NCI-H2107 treated with DMSO at 0.1 percent for 48 hours (cell line): ENCODE data around the gene ADISSP.

ENCODE experiments used
- DNase-seq: peaks from one replicate; lab custom pipeline; 2025; ENCODE audit not compliant: unreplicated experiment; lab: John Stamatoyannopoulos, UW

ADISSP gene

DNA sequence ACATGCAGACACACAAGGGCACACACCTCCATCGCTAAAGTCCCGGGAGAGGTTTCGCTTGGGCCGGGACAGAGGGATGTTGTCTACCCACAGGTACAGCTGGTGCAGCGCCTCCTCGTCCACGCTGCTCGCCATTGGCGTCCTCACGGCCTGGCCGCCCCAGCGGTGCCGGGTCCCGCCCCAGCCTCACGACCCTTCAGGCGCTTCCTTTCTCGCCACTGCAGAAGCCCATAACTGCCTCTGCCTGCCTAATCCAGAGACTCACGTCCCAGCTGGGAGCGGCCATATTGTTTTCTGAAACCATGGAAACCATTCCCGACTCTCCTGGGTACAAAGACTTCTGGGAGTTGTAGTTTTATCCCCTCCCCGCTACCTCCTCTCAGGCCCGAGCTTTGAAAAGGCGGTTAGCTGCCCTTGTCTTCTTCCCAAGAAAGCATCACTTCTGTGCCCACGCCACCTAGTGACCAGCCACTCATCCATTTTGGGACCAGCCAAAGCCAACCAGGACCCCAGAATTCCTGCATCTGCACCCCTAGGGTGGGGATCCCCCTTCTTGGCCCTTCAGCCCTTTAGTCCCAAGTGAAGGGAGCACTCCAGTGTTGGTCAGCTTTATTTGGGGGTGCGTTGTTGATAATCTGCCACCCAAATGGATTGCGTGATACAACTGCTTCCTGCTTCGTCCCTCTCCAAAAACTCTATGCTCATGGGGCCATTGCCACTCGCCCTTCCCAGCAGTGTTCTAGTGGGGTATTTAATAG is 13.8 kb upstream of the ADISSP start, which contains the start of gene SPEF1:
Gene SPEF1, minus strand, starts transcription at position 296 of the 758 bp plus-strand sequence. Its CDS starts 161 bp downstream, at position 135.
- peak; percentile 46 for DNase-seq

DNA sequence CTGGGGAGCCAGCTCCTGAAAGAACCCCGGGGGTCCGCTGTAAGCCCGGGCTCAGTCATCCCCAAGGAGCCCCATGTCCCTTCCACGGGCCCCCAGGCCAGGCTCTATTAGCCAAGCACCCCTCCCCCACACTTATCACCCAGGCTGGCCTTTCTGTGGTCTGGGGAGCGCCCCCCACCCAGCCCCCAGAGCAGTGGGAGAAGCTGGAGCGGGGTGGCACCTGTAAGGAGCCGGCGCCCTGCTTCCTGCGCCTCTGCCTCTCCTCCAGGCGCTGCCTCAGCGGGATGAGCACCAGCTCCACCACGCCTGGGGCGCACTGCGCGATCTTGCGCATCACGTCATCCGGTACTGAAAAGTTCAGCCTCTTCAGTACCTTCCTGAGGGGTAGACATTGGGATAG is 11.4 kb upstream of the ADISSP start:
- no peak for DNase-seq

DNA sequence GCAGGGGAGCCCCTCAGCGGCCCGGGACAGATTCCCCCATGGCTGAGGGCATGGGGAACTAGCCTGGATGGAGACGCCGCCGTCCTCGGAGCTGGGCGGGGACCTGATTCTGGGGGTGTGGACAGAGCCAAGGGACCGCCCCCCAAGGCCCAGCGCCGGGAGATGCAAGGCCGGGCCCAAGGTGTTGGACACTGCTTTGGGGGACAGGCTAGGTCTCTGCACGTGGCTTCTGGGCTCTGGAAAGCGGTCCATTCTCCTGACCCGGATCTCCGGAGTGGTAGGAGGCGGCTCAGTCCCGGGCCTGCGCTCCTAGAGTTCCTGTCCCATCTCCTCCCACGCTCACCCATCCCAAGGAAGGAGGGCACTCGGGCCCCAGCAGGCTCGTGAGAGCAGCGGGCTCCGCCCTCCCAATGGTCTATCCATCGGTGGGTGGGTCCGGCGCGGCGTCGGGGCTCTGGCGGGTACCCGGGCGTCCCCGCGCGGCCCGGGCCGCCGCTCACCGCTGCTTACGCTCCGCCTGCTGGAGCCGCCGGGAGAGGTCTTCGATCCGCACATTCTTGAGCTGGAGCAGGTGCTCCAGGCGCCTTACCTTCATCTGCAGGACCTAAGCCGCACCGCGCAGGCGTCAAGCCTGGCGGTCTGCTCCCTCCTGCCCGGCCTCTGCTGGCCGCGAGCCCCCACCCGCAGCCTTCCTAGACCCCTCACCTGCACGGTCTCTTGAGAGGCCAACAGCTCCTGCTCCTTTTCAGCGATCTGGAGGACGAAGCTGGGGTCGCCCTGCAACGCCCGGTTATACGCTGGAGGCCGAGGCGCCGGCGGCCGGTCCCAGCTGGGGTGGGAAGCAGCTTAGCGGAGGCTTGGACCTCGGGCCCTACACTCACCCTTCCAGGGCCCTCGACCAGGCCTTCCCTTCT is 10.4 kb upstream of the ADISSP start:
- DNase-seq: no peak

DNA sequence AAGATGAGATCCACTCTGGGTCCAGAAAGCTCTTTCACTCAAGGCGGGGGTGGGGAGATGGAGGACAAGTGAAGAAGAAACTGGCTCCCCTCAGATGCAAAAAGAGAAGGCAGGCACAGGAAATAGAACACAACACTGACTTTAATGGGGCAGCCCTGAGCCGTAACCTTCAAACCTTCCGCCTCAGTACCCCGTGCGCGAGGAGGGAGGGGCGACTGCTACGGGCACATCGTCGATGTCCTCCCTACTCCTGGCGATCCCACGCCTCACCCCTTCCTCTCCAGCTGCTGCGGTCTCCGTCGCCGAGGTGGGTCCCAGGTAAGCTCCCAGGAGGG is 9.8 kb upstream of the ADISSP start:
- no peak for DNase-seq

DNA sequence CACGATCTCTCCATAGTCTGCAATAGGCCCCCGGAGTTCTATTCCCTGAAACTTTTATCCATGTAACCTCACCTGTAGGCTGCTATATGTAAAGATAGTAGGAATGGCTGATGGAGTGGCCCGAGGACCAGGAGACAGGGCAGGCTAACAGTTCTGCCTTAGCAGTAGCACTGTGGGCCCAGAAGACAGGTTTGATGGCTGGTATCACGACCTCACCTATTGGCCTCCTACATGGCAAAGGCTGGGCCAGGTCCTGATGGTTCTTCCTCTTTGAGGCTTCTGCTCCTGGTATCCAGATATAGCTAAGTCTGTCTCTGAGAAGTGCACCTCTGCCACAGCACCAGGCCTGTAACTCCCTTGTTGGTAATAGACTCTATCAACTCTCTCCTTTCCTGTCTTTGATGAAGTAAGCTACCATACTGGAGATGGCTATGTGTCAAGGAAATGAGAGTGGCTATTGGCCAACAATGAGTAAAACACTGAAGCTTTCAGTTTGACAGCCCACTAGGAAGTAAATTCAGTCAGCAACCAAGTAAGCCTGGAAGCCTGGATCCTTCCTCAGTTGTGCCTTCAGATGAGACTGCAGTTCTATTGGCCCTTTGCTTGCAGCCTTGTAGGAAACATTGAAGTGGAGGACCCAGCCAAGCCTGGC is 8.0 kb upstream of the ADISSP start:
- DNase-seq: no peak

DNA sequence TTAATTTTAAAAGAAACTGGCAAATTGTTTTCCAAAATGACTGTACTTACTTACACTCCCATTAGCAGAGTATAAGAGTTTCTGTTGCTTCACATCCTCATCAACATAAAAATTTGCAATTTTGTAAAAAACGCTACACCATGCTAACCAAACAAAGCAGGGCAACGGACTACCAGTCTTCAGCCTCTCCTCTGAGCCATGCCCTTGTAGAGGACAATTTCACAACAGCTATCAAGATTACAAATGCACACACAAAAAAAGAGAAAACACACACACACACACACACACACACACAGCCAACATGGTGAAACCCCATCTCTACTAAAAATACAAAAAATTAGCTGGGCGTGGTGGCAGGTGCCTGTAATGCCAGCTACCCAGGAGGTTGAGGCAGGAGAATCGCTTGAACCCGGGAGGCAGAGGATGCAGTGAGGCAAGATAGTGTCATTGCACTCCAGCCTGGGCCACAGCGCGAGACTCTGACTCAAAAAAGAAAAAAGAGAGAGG is 4.1 kb upstream of the ADISSP start:
- DNase-seq: no peak

DNA sequence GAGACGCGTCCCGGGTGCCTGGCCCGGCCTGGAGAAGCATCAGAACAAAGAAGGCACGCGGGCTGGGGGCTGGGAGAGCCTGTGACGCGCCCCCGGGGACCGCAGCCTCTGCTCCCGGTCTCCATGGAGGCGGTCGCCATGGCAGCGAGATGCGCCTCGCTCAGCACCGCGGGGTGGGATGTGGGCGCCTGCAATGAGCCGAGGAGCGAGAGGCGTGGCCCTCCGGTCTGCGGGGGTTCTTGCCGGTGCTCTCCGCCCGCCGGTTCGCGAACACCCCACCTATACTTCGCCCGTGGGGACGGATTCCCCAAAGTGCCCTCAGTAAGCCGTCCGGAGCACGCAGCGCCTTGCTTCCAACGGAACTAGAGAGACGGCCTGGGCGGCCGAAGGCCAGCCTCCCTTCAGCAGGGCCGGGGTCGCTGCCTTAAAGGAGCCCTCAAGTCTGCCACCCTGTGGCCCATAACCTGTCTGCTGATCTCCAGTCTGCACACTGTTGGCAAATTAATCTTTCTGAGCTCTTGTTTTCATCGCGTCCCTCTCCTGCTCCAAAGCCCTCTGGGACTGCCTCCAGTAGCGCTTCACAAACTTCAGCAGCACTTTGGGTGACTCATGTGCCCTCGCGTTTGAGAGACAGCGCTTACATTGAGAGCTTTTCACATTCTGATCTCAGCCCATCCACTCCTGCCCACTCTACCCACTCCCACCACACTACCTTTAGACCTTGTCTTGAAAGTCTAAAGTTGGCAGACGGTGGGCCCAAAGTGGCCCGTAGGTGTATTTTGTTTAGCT is 983 bp upstream of the ADISSP start:
- DNase-seq: peak; percentile 33

DNA sequence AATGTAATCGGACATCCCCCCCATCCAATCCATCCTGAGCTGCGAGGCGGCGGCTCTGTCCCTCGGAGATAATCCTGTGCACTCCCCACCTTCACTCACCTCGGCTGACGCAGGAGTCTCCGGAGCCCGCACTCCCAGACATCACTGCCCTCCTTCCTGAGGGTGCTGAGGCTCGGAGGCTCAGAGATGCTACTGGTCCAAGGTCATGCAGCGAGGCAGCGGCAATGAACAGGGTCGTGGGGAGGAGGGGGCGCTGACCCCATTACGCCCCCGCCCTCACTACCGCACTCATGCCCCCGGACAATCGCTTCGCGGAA is 485 bp downstream of the ADISSP start:
- DNase-seq: no peak

DNA sequence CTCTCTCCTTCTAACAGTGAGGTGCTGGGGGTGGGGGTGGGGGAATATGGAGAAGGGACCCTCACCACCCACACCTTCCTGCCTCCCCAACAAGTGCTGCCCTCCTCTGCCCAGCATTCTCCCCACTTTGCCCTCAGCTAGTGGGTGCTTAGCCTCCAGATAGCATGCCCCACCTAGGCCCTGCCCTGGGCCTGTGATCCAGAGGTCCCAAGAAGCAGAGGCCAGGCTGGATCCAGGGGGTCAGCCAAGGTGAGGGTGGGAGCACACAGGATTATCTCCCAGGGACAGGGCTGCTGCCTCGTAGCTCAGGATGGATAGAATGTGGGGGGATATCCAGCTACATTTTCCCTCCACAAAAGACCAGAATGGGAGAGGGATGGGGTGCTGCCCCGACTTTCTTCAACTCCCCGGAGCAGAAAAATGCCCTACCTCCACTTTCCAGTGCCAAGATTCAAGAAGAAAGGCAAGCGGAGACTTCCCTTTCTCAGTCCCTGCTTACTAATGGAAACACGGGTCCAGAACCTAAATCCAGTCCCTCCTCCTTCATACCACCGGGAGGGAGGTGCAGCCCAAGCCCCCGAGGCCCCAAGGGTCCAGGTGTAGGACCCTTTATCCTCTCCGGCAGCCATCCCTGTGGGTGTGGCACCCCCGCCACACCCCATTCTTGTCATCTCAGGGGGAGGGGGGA is 987 bp downstream of the ADISSP start:
- DNase-seq: no peak

DNA sequence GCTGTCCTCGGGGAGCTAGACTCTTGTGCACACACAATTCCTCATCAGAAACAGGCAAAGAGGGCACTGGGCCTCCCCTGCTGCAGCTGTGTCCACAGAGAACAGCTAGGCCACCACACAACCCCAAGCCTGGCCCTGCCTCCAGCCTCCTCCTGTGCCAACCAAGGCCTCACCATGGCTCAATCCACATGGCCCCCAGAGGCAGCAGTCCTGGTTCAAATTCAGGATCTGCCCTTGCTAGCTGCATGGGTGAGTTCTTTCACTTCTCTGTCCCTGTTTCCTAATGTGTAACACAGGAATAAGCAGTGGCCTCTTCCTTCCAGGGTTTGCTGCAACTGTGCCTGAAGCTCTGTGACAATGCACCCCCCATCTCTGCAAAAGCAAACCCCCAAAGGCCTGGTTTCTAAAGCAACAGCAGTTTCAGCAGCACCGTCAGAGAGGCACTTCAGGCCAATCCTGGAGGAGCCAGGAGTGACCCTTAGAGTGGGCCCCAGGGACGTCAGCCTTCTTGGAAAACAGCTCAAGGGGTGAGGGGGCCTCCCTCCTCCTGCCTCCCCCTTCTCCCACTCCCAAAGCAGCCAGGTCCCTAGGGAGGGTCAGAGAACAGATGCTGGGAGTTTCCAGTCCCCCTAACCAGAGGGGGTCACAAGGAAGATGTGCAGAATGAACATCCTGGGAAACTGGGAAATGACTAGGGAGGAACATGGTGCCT is 2.2 kb downstream of the ADISSP start:
- DNase-seq: no peak

DNA sequence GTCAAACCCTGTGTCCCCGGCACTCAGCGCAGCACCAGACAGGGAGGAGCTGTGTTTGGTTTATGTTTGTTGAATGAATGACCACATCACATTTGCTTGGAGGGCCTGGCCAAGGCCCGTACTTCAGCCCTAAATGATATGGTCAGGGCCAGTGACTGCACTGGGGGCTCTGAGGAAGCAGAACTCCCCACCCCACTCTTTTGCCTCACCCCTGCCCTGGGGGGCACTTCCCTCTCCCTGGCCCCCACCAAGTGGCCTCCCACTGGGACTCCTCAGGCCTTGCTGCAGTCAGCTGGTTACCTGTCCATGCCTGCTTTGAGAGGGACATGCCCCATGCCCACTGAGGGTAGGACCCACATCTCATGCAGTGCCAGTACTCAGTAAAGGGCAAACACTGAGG is 2.9 kb downstream of the ADISSP start:
- DNase-seq: no peak

DNA sequence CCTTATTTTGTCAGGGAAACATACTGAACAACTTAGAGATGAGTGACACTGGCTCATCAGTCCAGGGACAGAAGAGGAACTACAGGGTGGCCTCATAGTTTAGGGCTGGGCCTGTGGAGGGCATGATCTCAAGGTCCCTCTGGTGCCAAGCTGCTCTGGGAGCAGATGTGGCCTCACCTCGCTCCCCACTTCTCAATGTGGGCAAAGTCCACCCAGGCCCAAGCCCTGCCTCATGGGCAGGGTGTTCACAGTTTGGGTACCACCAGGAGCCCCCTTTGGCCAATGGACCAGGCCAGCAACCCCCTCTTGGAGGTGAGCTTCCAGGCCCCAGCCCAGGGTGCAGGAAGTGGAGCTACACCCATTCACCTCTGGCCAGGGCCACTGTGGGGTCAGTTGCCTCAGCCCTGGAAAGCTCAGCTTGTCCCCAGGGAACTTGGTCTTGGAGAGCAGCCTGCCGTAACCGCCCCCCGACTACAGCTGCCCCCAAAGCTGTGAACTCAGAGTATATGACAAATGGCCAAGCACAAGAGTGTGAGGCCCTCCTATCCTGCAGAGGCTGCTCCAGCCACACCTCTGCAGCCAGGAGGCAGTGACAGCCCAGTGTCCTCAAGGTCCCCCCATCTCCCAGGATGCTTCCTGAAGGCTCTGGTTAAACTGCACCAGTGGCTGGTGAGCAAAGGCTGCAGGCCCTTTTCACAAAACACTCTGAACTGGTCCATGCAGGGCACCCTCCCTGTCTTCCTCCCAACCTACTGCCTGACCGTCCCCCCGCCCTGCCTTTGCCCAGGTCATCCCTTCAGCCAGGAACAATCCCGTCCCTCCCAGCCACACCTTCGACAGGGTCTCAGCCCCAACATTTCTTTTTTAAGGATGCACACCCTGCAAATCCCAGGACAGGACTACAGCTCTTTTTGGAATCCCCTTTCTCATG is 3.6 kb downstream of the ADISSP start:
- DNase-seq: no peak

DNA sequence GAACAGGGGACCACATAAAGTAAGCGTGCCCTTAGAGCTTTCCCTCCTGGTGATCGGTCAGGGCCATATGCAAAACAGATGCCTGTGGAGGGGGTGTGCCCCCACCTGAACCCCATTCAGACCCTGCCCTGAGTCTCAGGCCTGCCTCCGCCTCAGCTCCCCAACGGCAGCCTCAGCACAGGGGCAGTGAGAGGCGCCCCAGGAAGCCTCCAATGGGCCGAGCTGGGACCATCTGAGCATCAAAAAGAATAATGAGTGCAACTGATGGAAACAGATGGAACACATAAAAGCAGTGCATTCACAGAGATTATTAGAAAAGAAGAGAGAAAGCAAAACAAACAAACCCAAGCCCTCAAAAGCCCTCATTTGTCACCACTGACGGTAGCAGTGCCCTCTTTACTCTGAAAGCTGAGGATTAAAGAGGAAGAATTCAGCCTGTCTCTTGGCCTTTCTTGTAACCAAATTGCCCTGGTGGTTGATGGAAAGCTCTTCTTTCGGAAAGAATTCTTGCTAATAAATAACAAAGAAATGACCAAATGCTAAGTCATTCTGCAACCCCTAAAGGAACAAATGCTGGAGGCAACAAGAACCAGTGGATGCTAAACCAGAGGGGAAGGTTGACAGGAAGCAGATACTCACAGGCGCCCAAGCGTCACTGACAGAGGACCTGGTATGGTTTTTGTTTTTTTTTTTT is 6.8 kb downstream of the ADISSP start:
- DNase-seq: no peak

DNA sequence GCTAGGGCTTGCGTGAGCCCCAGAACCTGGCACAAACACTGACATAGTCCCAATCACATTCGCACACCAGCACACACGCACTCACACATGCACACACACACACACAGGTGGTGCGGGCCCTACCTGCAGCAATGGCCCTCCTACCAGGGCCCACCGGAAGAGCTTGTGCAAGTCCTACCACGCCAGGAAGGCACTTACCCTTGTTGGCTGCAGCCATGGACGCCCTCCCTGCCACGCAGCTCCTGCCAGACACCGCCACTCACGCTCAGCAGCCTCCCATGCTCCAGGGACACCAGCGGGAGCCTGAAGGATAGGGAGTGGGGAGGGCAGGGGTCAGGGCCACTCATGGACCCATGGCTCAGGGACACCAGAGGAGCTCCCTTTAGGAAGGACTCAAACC is 7.7 kb downstream of the ADISSP start:
- DNase-seq: no peak

DNA sequence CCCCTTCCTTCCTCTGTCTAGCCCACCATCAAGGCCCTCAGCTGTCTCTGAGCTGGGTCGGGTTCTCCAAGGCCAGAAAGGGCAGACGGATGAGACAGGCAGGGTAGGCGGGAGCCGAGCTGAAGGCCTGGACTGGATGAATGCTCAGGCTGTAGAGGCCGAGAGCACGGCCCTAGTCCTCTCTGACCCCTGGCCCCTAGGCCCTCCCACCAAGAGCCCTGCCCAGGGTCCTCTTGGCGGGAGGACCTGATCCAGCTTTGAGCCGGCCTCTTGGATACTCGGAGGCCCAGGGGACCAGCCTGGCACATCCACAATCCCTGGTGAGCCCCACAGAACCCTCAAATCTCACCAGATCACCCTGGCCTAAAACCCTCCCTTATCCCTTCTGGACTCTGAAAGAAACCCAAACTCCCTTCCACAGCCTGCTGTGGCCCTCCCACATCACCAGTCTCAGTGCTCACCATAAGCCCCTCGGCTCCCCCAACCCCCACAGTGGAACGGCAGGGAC is 8.2 kb downstream of the ADISSP start:
- DNase-seq: no peak

DNA sequence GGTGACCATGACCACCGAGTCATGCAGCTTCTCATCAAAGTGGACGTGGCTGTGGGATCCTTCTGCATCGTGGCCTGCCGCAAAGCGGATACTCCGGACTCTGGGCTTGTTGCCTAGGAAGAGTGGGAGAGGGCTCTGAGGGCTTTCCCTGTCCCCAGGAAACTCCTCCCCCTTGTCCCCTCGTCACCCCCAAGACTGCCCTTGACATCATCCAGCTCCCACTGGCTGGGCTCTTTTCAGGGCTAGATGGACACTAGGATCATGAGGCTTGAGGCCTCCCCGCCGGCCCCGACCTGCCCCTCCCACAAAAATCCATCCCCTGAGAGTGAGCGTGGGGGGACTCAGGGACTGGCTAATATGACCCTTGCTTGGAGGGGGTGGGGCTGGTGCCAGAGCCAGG is 9.0 kb downstream of the ADISSP start:
- DNase-seq: no peak

DNA sequence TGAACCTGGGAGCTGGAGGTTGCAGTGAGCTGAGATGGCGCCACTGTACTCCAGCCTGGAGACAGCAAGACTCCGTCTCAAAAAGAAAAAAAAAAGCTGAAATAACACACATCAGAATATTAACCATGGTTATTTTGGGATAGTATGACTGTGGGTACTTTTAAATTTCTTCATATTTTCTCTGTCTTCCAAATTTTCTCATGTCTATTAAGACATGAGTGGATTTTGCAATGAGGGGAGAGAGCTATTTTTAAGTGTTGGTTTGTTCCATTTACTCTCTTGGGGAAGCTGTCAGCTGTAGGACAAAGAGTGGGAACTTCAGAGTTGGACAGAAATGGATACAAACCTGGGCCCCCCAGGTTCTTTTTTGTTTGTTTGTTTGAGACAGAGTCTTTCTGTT is 10.3 kb downstream of the ADISSP start:
- no peak for DNase-seq
